ENCODE measurements around the gene CHURC1.

Gene CHURC1

DNA sequence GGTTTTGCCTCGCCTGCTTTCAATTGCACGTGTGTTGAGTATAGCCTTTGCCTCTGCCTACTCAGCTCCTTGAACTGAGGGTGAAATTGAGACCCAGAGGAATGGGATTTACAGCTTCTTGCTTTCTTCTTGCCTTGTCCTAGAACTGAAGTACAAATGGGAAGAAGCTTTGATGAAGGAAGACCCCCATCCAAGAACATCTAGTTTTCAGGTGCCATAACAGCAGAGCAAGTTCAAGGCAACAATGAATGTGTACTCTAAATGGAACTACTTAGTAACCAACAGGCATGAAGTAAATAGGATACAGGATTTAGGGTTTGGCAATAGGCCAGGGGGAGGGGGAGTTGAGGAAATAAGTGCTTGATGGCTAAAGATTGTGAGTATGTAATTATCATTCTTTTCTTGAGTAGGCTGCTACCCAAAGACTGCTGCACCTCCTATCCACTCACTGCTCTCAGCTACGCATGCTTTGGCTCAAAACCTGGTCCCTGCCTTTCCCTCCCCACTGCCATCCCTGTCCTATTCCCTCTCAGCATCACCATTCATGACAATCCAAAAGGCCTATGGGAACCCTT, 26.2 kb downstream of the CHURC1 start:
- DNase-seq = no peak

DNA sequence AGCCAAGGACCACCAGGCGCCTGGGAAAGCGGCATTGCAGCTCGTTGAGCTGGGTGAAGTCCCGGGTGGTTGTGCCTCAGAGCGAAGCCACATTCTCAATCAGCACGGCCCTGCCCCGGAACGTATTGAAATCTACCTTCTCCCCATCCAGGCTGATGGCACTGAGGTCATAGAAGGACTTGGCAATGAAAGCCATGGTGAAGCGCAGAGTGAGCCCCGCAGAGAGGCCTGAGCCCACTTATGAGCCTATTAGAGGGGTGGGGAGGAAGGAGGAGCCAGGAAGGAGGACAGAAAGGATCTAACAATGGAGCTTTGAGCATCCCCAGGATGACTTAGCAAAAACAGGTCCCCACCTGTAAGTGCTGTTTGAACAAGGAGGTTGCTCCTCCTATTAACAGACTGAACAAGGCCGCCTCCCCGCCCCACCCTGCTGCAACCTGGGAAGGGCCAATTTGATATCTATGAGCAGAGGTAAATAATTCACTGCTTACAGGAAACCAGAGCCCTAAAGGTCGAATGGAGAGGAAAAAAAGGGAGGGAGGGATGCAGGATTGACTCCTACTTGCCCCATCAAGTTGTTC, 28.4 kb downstream of the CHURC1 start, which contains the start of gene GPX2:
Gene GPX2 (minus strand): TSS at position 215 of the 581 bp plus-strand sequence. CDS start 19 bp downstream, at position 196.
- DNase-seq = no peak

DNA sequence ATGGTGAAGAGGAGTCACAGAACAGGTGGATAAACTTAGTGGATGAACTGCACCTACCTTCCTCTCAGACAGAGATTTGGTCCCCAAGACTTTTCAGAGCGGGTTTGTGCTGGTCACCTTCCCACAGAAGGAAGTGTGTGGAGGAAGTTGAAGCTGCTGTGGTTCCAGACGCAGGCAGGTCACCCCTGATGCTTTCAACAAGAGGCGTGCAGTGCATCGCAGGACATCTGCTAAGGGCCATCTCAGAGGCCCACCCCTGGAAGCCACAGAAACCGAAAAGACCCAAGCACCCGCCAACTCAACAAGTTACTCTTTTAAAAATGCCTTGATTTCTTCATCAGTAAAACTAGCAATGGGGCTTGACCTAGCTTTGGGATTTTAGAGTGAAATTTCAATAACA, 29.3 kb downstream of the CHURC1 start:
- DNase-seq = no peak

DNA sequence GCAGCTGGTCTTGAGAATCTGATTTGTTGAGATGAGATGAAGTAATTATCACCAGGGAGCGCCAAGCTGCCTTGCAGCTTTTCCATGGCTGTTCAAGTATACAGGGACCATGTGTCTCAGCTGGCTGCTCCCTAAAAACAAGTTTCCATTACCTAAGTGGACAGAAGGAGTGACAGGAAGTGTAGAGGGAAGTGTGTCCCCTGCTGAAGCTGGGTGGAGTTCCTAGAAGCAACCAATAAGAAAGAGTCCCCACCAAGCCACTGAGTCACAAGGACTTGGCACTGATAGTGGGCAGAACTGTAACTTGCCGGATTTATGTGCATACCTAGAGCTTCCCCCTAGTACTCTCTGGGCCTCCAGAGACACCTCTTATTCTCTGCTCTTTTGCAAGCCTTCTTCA, 29.8 kb downstream of the CHURC1 start:
- DNase-seq = peak in 1 of 2 experiments; percentile 34

DNA sequence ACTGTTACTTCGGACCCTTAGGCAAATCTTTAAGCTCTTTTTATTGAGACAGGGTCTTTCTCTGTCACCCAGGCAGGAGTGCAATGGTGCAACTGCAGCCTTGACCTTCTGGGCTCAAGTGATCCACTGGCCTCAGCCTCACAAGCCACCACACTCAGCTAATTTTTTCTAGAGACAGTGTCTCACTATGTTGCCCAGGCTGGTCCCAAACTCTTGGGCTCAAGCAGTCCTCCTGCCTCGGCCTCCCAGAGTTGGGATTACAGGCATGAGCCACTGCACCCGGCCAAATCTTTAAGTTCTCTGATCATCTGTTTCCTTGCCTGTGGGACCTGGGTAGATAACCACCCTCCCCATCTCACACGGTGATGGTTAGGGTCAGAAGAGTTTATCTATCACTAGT, 30.6 kb downstream of the CHURC1 start:
- DNase-seq = no peak

DNA sequence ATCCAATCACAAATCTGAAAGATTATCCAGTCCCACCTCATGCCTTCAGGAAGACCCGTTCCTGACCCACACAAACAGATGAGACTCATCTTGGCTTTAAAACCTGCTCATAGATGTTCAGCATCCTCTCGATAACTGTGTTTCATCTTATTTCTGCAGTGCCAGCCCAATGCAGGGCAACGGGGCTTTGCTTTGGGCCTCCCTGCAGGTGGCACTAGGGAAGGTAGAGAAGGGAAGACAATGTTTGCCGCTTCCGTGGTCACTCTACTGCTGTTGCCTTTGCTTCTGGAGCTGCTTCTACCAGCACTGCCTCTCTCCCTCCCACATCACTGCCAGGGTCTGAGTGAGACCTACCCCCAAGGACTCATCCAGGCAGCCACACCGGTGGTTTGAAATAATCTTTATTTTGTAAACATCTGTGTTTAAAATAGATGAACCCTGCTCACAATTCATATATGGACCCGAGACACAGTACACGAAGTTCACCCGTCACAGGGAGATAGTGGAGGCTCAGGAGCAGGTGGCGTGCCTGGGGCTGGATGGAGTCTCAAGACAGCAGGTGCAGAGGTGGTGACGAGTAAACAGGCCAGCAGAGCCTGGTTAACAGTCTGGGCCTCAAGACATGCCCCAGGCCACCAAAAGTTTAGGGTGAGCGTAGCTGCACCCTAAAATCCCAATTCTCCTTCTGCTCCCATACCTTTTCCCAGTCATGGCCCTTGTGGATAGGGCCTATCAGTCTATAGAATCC, 31.4 kb downstream of the CHURC1 start:
- no peak for DNase-seq

DNA sequence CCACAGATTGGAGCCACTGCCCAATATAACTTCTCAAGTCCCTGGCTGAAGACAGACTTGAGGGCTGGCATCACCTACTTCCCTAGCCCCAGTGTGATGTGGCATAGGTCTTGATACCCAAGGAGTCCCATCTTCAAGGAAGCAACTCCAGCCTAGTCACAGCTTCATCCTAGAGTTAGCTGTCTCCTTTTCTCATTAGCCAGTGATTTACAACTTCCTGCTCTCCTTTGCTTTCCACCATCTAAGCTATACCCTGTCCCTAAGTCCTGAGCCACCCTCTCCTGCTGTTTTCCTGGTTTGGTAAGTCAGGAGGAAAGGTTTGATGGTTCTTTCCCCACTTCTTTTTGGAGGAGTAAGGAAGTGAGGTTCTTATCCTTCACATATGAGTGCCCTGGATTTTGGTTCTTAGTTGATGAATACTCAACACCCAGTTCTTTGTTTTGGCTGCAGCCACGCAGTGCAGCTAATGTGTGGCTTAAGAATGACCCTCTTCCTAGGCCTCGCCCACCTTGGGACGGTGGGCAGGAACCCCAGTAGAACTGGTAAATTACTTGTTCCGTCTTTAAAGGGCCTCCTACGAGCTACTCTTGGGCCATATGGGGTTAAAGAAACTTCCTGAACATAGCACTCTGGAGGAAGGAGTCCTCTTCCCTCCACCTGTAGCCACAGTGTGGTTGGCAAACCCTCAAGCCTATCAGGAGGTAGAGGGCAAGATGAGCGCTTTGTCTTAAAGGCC, 32.2 kb downstream of the CHURC1 start:
- no peak for DNase-seq

DNA sequence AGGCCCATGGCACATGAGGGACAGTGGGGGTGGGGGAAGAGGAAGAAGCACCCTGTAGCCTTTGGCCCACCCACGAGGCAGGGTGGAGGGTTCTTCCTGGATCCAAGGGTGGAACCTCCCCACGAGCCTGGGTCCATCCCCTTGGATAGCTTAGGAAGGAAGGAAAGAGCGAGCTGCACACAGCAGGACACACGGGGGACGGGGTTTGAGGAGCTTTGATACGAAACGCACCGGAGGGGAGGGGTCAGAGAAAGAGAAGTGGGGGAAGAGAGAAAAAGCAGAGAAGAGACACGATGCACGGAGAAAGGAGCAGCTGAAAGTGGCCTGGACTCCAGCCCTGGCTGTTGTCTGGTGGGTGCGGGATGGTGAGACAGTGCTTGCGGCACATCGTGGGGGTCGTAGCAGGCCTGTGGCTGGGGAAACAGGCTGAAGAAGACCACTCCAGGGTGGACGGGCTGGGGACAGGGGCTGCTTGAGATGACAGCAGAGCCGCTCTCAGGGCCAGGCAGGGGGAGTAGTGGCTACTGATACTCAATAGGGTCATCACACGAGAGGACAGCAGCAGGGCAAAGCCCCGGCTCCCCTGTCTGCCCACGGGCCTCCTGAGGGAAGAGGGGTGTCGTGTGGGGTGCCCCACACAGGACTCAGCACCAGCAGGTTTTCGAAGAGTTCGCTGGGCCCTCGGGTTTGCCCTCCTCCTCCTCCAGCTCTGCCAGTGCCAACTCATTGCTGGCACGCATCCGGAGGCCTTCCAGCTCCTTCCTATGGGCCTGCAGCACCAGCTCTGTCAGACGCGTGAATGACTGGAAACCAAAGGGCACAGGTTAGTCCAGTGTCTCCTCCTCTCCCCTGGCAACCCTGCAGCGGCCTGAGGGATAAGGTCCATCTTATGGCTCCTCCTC, 33.7 kb downstream of the CHURC1 start:
- no peak for DNase-seq

DNA sequence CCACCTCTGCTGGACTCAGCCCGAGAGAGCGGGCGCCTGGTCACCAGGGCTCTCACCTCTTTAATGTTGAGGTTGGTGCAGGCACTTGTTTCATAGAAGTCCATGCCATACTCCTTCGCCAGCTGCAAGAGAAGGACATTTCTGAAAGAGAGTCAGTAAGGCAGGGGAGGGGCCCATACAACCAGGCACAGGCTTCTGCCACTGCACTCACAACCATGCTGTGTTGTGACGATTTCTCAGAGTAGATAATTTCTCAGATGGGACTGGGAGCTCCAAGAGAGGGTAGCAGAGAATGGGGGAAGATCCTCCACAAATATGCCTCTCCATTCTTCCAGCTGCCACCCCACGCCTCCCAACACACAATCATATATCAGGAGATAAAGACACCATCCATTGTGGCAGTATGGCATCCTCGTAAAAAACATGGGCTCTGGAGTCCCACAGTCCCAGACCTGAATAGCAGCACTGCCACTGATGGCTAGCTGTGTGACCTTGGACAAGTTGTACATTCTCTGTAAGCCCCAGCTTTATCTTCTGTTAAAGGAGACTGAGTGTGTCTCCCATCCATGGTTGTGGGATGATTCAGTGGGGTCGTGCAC, 34.5 kb downstream of the CHURC1 start:
- DNase-seq = no peak

DNA sequence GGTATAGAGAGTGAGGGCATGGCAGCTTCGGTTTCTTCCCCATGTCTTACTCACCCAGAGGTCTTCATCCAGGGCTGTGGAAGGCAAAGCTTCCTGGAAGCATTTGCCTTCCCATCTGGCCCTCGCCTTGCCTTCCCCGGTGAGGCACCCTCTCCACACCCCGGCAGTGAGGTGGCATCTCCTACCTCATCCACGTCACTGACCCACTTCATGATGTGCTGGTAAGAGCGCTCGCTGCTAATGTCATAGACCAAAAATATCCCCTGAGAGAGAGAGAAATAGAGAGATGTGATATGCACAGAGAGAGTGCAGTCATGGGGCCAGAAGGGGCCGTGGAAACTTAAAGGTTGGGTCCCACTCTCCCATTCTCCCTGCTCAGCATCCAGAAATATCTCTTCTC, 36.6 kb downstream of the CHURC1 start:
- DNase-seq = no peak

DNA sequence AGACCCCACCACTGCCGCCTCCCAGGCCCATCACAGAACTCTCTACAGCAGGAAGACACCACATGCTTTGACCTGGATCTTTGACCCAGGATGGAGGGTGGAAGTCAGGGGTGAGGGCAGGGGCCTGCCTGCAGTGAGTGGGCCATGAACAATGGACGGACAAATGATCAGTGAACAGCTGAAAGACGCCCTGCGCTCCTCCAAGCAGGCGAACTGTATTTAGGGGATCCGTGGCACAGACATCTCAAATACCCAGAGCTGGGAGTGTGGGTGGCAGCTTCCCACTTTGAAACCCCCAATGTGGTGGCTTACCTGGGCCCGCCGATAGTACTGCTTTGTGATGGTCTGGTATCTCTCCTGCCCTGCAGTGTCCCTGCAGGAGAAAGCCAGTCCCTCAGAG, 37.0 kb downstream of the CHURC1 start:
- no peak for DNase-seq

DNA sequence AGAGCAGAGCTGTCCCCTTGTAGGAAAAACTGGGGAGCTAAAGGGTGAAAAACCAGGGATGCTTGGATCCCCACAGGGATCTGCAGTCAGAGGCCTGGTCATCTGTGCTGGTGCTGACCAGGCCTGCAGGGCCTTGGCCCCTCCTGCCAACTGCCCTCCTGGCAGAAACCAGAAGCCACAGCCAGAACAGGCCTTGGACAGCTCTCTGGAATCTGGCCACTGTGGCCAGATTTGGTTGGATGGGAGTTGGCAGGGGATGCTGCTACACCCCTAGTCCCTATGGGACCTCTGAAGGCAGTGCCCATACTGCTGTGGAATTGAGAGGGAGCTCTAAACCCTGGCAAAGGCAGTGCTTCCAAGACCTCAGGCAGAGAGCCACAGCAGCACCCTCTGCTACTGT, 37.5 kb downstream of the CHURC1 start:
- DNase-seq = no peak

DNA sequence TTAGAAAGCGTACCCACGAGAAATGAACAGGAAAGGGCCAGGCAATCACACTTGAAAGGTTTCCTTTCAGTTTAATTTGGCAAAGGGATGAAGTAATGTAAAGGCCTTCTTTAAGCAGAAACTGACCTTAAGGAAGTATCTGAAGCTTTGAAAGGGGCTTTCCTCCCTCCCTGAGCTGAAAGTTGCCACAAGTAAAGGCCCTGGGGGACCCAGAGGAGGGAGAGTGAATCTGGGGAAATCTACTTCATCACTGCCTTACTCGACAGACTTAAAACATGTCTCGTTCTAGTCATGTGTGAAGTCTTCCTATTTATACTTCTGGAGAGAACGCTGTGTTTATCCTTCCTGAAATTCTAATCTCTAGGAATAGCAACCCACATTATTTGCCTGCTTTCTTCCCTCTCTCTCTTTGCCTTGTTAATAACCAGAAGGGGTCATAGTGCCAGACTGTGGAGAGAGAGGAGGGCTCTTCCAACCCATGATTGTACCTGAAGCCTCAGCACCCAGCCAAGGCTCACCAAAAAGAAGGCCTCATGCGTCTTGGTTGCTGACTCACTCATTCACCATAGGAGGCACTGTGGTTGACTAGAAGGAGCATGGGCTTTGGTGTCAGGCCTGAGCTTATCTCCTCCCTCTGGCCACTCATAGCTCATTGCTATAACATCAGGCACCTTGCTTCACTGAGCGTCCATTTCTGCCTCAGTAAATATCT, 38.5 kb downstream of the CHURC1 start:
- no peak for DNase-seq

DNA sequence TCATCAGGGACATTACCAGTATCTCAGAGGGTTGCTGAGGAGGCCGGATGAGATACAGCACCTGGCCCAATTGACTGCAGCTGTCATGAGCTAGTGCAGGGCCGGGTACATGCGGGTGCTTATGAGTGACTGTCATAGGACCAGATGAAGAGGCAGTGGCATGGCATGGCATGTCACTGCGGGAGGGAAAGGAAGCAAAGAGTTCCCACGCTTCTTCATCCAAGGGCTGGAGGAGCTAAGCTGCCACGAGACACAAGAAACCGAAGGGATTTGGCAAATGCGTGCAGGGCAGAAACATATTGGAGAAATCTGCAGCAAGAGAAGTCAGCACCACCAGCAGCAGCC, 39.0 kb downstream of the CHURC1 start:
- DNase-seq = no peak

DNA sequence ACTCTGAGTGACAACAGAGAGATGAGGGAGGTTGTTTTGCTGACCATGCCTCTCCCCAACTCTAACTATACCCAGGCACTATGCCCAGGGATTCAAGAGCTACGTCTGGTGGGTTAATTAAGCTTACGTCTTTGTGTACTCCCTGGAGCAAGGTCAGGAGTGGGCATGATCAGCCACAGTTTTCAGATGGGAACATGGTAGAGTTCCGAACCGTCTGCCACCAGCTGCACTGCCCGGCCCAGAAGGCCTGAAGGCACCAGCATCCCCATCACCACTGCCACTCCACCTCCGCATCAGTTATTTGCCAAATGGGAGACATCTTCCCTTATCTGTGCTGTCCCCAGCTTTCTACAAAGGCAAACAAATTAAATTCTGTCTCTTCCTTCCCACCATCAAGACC, 39.4 kb downstream of the CHURC1 start:
- DNase-seq = no peak

DNA sequence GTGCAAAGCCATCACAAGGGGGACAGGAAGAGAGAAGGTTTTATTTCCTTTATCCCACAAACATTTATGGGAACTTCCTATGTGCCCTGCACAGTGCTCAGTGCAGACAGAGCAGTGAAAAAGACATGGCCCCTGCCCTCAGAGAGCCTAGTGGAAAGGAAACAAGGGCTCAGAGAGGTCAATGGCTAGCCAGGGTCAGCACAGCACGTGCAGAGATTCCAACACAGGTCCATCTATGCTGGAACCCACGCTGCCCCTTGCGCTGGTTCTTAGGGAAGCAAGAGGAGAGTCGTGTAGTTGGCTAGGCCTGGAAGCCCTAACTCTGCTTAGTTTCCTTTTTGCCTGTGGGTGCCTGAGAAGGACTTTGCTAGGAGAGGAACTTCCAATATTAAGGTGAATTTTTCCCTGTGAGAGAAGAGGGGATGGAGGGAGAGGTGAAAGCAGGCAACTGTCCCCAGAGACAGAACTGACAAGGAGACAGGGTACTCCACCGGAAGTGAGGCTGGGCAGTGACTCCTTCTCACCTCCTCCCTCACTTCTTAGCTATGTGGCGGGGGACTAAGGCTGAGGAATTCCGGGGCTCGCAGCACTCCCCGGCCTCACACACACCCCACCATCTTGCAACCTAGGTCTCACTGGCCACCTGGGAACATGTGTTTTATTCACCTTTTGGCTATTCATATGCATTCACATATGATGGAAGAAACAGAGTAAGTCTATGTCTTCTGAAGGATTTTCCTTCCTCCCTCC, 40.4 kb downstream of the CHURC1 start:
- no peak for DNase-seq

DNA sequence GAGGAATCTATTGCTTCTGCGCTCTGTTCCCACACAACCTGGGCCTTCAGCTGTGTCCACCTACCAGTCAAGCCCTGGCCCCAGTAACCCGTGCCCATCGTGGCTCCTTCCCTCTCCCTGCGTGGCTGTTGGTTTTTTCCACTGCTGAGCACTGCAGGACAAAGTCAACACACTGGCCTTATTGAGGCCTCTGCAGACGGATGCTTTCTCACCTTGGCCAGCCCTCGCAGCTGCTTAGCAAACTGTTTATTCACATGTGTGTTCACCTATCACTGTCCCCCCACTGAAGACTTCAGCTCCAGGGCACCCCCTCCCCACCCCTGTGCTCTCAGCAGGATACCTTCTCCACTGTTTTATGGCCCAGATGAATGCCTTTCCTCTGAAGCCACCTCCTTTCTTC, 41.0 kb downstream of the CHURC1 start:
- no peak for DNase-seq

DNA sequence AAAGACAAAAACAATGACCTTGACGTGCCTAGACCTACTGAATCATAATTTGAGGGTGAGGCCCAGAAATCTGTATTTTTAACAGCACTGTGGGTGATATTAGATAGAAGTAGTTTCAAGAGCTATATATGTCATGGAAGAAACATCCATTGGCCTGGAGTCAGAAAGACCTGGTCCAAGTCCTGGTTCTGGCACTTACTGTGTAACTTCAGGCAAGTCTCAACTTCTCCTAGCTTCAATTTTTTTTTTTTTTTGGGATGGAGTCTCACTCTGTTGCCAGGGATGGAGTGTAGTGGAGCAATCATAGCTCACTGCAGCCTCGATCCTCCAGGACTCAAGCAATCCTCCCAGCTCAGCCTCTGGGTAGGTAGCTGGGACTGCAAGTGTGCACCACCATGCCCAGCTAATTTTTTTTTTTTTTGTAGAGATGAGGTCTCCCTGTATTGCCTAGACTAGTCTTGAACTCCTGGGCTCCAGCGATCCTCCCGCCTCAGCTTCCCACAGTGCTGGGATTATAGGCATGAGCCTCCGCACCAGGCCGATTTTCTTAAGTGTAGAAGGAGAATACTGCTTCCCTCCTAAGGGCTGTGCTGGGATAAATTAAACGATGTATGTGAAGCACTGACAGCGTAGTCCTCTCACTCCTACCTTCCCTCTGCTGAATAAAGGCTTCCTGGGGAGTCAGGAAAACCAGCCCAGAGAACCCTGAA, 42.6 kb downstream of the CHURC1 start:
- DNase-seq = no peak

DNA sequence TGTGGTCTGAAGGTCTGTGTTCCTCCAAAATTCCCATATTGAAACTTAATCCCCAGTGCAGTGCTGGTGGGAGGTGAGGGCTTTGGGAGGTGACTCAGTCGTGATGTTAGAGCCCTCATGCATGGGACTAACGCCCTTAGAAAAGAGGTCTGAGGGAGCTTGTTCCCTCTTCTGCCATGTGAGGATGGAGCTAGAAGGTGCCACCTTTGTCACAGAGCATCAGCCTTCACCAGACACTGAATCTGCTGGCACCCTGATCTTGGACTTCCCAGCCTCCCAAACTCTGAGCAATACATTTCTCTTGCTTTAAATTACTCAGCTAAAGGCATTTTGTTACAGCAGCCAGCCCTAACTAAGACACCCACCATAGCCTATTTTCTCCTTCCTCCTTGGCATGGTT, 43.9 kb downstream of the CHURC1 start:
- DNase-seq = no peak

DNA sequence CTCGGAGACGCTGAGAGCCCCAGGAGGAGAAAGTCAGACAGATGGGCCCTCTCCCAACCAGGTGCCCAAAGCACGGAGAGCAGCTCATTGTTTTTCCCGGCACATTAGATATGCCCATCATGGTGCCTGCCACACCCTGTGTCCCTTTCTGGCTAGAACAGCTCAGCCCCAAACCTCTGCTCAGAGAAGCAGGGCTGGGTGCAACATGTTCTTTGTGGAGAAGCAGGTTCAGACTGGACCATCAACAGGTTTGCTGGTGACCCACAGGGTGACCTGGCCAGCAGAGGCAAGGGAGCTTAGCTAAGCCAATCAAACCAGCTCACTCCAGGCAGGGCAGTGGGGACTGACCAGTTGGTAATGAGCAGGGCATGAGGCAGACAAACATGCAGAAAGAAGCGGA, 44.5 kb downstream of the CHURC1 start:
- no peak for DNase-seq
